Activated naive CD4-positive, alpha-beta T cell treated with anti-CD3 and anti-CD28 coated beads, Interleukin-2, amount 50 U/mL, for 72 hours (primary cell): ENCODE data around the gene POLR3A. TPM values are rescaled to one million over a fixed set of nuclear protein-coding genes. Genes with fewer than 3 reads are reported as not detected.

Experiments used
- ATAC-seq, 2 donors: fragments of 150-1000 bp; cut with Tn5 transposase; 2 replicates each; pipeline ENCODE4 v1.10.0; 2021; ENCODE audit warnings: mild to moderate bottlenecking in 2 of 2, moderate library complexity in 2 of 2
- DNase-seq, 2 donors: peaks; one replicate each; pipeline ENCODE4 v3.0.0; 2021 to 2022; ENCODE audit warnings: low spot score in 2 of 2
- H3K27ac Mint-ChIP-seq, 2 donors: one replicate each; pipeline ENCODE4 v1.8.0; 2022; ENCODE audit warnings: mild to moderate bottlenecking in 2 of 2, mixed read lengths in 2 of 2
- H3K36me3 Mint-ChIP-seq, 2 donors: one replicate each; pipeline ENCODE4 v1.8.0; 2022; ENCODE audit warnings: mixed read lengths in 2 of 2
- H3K9me3 Mint-ChIP-seq, 2 donors: one replicate each; pipeline ENCODE4 v1.8.0; 2022; ENCODE audit warnings: mixed read lengths in 2 of 2
- total RNA-seq, 2 donors: library from RNA; stranded (reverse); gene quantifications; one replicate each; pipeline ENCODE4 v1.2.3, GENCODE V29; 2022

POLR3A gene
- total RNA-seq, 2 donors from 2014 or later = 20.5 to 23.6 TPM

GRCh38 chr10:77977934-77978333 lies 51.4 kb downstream of the POLR3A start:
- no peaks in the 10 kb centered on the region for H3K9me3 Mint-ChIP-seq
- ATAC-seq = no peak

GRCh38 chr10:77977016-77977415 lies 52.3 kb downstream of the POLR3A start:
- H3K27ac Mint-ChIP-seq = no peak overlapping the region
- H3K36me3 Mint-ChIP-seq = peaks cover 8 to 18% of the 10 kb centered on the region in 2 donors
- ATAC-seq (no peak), DNase-seq (no peak)
- H3K9me3 Mint-ChIP-seq = no peaks in the 10 kb centered on the region

More at GRCh38 chr10:77977934-77978333, 51.4 kb downstream of the POLR3A start:
- peak overlapping the region in 1 of 2 donors; percentile 52 for H3K27ac Mint-ChIP-seq
- DNase-seq = no peak
- peaks cover 8 to 18% of the 10 kb centered on the region in 2 donors for H3K36me3 Mint-ChIP-seq

- Mint-ChIP-seq H3K27ac (no peak overlapping the region), H3K9me3 (no peaks in the 10 kb centered on the region), H3K36me3 (peaks cover 0 to 16% of the 10 kb centered on the region in 2 donors)
- ATAC-seq = no peak
- no peak for DNase-seq
Observed at GRCh38 chr10:77975086-77975666, 54.1 kb downstream of the POLR3A start.

- ATAC-seq (no peak), DNase-seq (no peak)
- Mint-ChIP-seq H3K9me3 (no peaks in the 10 kb centered on the region), H3K27ac (no peak overlapping the region), H3K36me3 (peaks cover 0 to 10% of the 10 kb centered on the region in 2 donors)
Observed at GRCh38 chr10:77974396-77975074, 54.8 kb downstream of the POLR3A start.

- H3K9me3 Mint-ChIP-seq = no peaks in the 10 kb centered on the region
- ATAC-seq (no peak), DNase-seq (no peak)
- H3K36me3 Mint-ChIP-seq = peaks cover 0 to 9% of the 10 kb centered on the region in 2 donors
- H3K27ac Mint-ChIP-seq = peak overlapping the region in 1 of 2 donors; percentile 54
Observed at GRCh38 chr10:77973276-77973675, 56.0 kb downstream of the POLR3A start.

- H3K9me3 Mint-ChIP-seq = no peaks in the 10 kb centered on the region
- no peak overlapping the region for H3K27ac Mint-ChIP-seq
- H3K36me3 Mint-ChIP-seq = no peaks in the 10 kb centered on the region
- no peak for ATAC-seq
- DNase-seq = no peak
Observed at GRCh38 chr10:77972148-77972547, 57.2 kb downstream of the POLR3A start.

GRCh38 chr10:77971804-77972144 lies 57.5 kb downstream of the POLR3A start:
- DNase-seq = no peak
- H3K36me3 Mint-ChIP-seq = no peaks in the 10 kb centered on the region
- no peak for ATAC-seq
- H3K9me3 Mint-ChIP-seq = no peaks in the 10 kb centered on the region
- H3K27ac Mint-ChIP-seq = peak overlapping the region in 1 of 2 donors; percentile 39

- H3K9me3 Mint-ChIP-seq = no peaks in the 10 kb centered on the region
- DNase-seq (no peak), ATAC-seq (peak in 1 of 2 donors; percentile 39)
- H3K27ac Mint-ChIP-seq = peak overlapping the region in 1 of 2 donors; percentile 39
- H3K36me3 Mint-ChIP-seq = no peaks in the 10 kb centered on the region
Observed at GRCh38 chr10:77970869-77971803, 58.2 kb downstream of the POLR3A start.

GRCh38 chr10:77969114-77969513 lies 60.2 kb downstream of the POLR3A start:
- ATAC-seq (no peak), DNase-seq (no peak)
- Mint-ChIP-seq H3K9me3 (peaks cover 0 to 4% of the 10 kb centered on the region in 2 donors), H3K27ac (no peak overlapping the region), H3K36me3 (no peaks in the 10 kb centered on the region)

- no peak overlapping the region for H3K27ac Mint-ChIP-seq
- H3K9me3 Mint-ChIP-seq = peaks cover 0 to 4% of the 10 kb centered on the region in 2 donors
- no peak for DNase-seq
- H3K36me3 Mint-ChIP-seq = no peaks in the 10 kb centered on the region
- no peak for ATAC-seq
Observed at GRCh38 chr10:77967611-77968022, 61.7 kb downstream of the POLR3A start.

GRCh38 chr10:77965294-77965693 lies 64.0 kb downstream of the POLR3A start:
- no peaks in the 10 kb centered on the region for H3K36me3 Mint-ChIP-seq
- DNase-seq (no peak), ATAC-seq (peak in 1 of 2 donors; percentile 54)
- no peak overlapping the region for H3K27ac Mint-ChIP-seq
- H3K9me3 Mint-ChIP-seq = peaks cover 0 to 4% of the 10 kb centered on the region in 2 donors

GRCh38 chr10:77964811-77965210 lies 64.5 kb downstream of the POLR3A start:
- H3K27ac Mint-ChIP-seq = no peak overlapping the region
- H3K36me3 Mint-ChIP-seq = no peaks in the 10 kb centered on the region
- peaks cover 0 to 4% of the 10 kb centered on the region in 2 donors for H3K9me3 Mint-ChIP-seq
- no peak for ATAC-seq
- no peak for DNase-seq

- ATAC-seq (no peak), DNase-seq (no peak)
- Mint-ChIP-seq H3K36me3 (no peaks in the 10 kb centered on the region), H3K9me3 (peaks cover 0 to 4% of the 10 kb centered on the region in 2 donors), H3K27ac (no peak overlapping the region)
Observed at GRCh38 chr10:77963901-77964300, 65.4 kb downstream of the POLR3A start.

- Mint-ChIP-seq H3K36me3 (no peaks in the 10 kb centered on the region), H3K27ac (no peak overlapping the region), H3K9me3 (peaks cover 0 to 4% of the 10 kb centered on the region in 2 donors)
- no peak for DNase-seq
- ATAC-seq = no peak
Observed at GRCh38 chr10:77962350-77963146, 66.8 kb downstream of the POLR3A start.

- peaks cover 0 to 4% of the 10 kb centered on the region in 2 donors for H3K9me3 Mint-ChIP-seq
- no peaks in the 10 kb centered on the region for H3K36me3 Mint-ChIP-seq
- H3K27ac Mint-ChIP-seq = no peak overlapping the region
- ATAC-seq (no peak), DNase-seq (no peak)
Observed at GRCh38 chr10:77961668-77962067, 67.6 kb downstream of the POLR3A start.

- H3K9me3 Mint-ChIP-seq = peaks cover 0 to 4% of the 10 kb centered on the region in 2 donors
- no peak overlapping the region for H3K27ac Mint-ChIP-seq
- no peaks in the 10 kb centered on the region for H3K36me3 Mint-ChIP-seq
- peak; percentile 65 to 84 for ATAC-seq
- no peak for DNase-seq
Observed at GRCh38 chr10:77960829-77961329, 68.4 kb downstream of the POLR3A start.
